Liver (tissue), 9 donors: Measurements from ENCODE around the gene HOXB4. TPM values are rescaled to one million over a fixed set of nuclear protein-coding genes. Genes with fewer than 3 reads are reported as not detected.

Experiments used
- DNase-seq: peaks from one replicate; pipeline ENCODE4 v3.0.0-alpha.2; 2017; ENCODE audit warnings: low spot score
- H3K27ac ChIP-seq, 2 donors: one replicate each; pipeline ENCODE4 v1.7.0; 2013; ENCODE audit warnings: inconsistent platforms in 2 of 2, low read length in 2 of 2, control low read depth in 1 of 2, low read depth in 1 of 2, mild to moderate bottlenecking in 1 of 2
- H3K27me3 ChIP-seq, 4 donors: one replicate each; pipeline versions ENCODE4 v1.6.1 to v1.7.0; 2013; ENCODE audit warnings: low read length in 3 of 4, inconsistent platforms in 1 of 4, mild to moderate bottlenecking in 1 of 4, moderate library complexity in 1 of 4; ENCODE audit not compliant: control insufficient read depth in 4 of 4, insufficient read depth in 4 of 4
- H3K36me3 ChIP-seq, 4 donors: one replicate each; pipeline versions ENCODE4 v1.6.1 to v1.7.0; 2013; ENCODE audit warnings: low read length in 3 of 4, mild to moderate bottlenecking in 3 of 4, low read depth in 1 of 4, moderate library complexity in 1 of 4; ENCODE audit not compliant: control insufficient read depth in 4 of 4, insufficient read depth in 3 of 4
- H3K4me1 ChIP-seq, 4 donors: one replicate each; pipeline versions ENCODE4 v1.6.1 to v1.7.0; 2013; ENCODE audit warnings: low read length in 3 of 4, mild to moderate bottlenecking in 3 of 4, moderate library complexity in 1 of 4; ENCODE audit not compliant: control insufficient read depth in 4 of 4, insufficient read depth in 4 of 4
- H3K4me3 ChIP-seq, 3 donors: one replicate each; pipeline versions ENCODE4 v1.6.1 to v1.7.0; 2013; ENCODE audit warnings: low read length in 3 of 3, control low read depth in 1 of 3, low read depth in 1 of 3, mild to moderate bottlenecking in 1 of 3
- H3K9ac ChIP-seq, 2 donors: one replicate each; pipeline ENCODE4 v1.7.0; 2013; ENCODE audit warnings: low read length in 2 of 2, mild to moderate bottlenecking in 2 of 2, moderate library complexity in 2 of 2, control low read depth in 1 of 2, low read depth in 1 of 2
- H3K9me3 ChIP-seq, 4 donors: one replicate each; pipeline versions ENCODE4 v1.6.1 to v1.7.0; 2013; ENCODE audit warnings: low read length in 3 of 4; ENCODE audit not compliant: control insufficient read depth in 4 of 4
- EGR1 ChIP-seq, 2 donors: IDR thresholded peaks; 2 replicates each; pipeline ENCODE4 v1.6.1; 2016 to 2018; ENCODE audit warnings: antibody characterized with exemption in 2 of 2, low read depth in 2 of 2
- FOXA1 ChIP-seq: IDR thresholded peaks from 2 replicates; pipeline ENCODE4 v1.6.1; 2016; ENCODE audit warnings: antibody characterized with exemption
- FOXA2 ChIP-seq: IDR thresholded peaks from 2 replicates; pipeline ENCODE4 v1.6.1; 2016; ENCODE audit warnings: antibody characterized with exemption
- GABPA ChIP-seq, 2 donors: IDR thresholded peaks in 1 of 2; conservative IDR thresholded peaks in 1 of 2; 2 replicates each; pipeline ENCODE4 v1.6.1; 2016; ENCODE audit warnings: antibody characterized with exemption in 2 of 2, mild to moderate bottlenecking in 1 of 2, moderate library complexity in 1 of 2
- HNF4G ChIP-seq: IDR thresholded peaks from 2 replicates; pipeline ENCODE4 v1.6.1; 2016; ENCODE audit warnings: antibody characterized with exemption
- JUND ChIP-seq, 2 donors: IDR thresholded peaks; 2 replicates each; pipeline ENCODE4 v1.6.1; 2016; ENCODE audit warnings: antibody characterized with exemption in 2 of 2
- RAD21 ChIP-seq, 2 donors: IDR thresholded peaks; 2 replicates each; pipeline ENCODE4 v1.6.1; 2016; ENCODE audit warnings: antibody characterized with exemption in 2 of 2, mild to moderate bottlenecking in 2 of 2
- RXRA ChIP-seq, 2 donors: IDR thresholded peaks; 2 replicates each; pipeline ENCODE4 v1.6.1; 2017 to 2018; ENCODE audit warnings: antibody characterized with exemption in 2 of 2, mild to moderate bottlenecking in 1 of 2
- SP1 ChIP-seq: IDR thresholded peaks from 2 replicates; pipeline ENCODE4 v1.6.1; 2018; ENCODE audit warnings: antibody characterized with exemption, mild to moderate bottlenecking
- WGBS: extraction: QIAGEN DNeasy Blood & Tissue Kit; methylation state at CpG from one replicate; pipeline ENCODE4 v1.1.7; 2013; 5-methylcytosine and 5-hydroxymethylcytosine counted together
- polyA plus RNA-seq, 2 donors: library from polyadenylated mRNA; stranded (reverse) in 1 of 2; unstranded in 1 of 2; fragments of 200-250 nt in 1 of 2; fragments of >200 nt in 1 of 2; fragmentation: Nextera tagmentation in 1 of 2; extraction: Ambion mirVana in 1 of 2; gene quantifications; one replicate each; pipeline versions ENCODE4 v1.2.1 to v1.2.3, GENCODE V29; 2013 to 2015
- total RNA-seq, 2 donors: library from RNA; depleted of rRNA; stranded (reverse); fragments of >200 nt; gene quantifications; one replicate each; pipeline ENCODE4 v1.2.3, GENCODE V29; 2014
- TF ChIP-seq, protein P1 (sequence below): IDR thresholded peaks from 2 replicates; pipeline ENCODE4 v1.6.1; 2016; ENCODE audit warnings: antibody characterized with exemption
- donor health status: healthy.
- donor health status: healthy.
- donor health status: healthy.
- donor health status: healthy.
- donor health status: healthy.

The HOXB4 gene
- total and polyA plus RNA-seq, 4 donors: 0.19 to 0.75 (median 0.50) TPM

DNA sequence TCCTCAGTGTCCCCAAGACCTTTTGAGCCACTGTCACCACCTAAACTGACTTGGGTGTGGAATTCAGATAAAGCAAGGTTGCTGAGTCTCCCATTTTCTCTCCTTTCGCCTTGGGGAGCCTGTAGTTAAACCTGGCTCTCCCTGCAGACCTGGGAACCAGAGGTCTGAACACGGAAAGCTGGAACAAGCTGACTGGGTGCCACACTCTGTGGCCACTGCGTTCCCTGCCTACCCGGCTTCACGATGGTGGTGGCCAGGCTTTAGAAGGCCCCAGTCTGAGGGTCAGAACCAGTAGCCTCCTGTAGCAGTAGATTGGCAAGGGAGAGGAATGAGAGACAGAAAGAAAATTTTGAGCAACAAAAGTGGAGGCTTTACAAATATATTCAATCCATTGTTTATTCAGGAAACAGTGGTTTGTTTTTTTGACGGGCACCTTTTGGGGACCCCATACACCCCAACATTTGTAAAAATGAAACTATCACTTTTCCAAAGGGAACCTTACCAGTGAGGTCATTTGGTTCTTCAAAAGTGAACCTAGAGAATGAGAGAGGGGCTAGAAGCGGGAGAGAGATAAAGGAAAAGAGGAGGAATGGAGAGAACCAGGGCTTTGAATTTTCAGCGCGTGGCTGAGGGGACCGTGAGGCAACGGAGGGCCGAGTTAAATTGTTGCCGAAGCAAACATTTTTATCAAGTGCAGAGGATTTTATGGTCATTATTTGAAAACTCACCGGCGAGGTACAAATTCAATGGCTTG is 38.7 kb upstream of the HOXB4 start:
- H3K4me1 ChIP-seq: peaks cover 0 to 18% (median 4%) of the 10 kb centered on the region in 4 donors
- H3K9ac ChIP-seq: no peak overlapping the region
- H3K4me3 ChIP-seq: no peak overlapping the region
- TF ChIP-seq RXRA (IDR thresholded peaks at IDR 0.05) (no peak), FOXA2 (no peak), RAD21 (IDR thresholded peaks at IDR 0.05) (no peak)
- TF ChIP-seq, protein P1, sequence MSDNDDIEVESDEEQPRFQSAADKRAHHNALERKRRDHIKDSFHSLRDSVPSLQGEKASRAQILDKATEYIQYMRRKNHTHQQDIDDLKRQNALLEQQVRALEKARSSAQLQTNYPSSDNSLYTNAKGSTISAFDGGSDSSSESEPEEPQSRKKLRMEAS: no peak
- no peak for DNase-seq
- H3K36me3 ChIP-seq: no peaks in the 10 kb centered on the region
- H3K27me3 ChIP-seq: peaks cover 11 to 42% (median 32%) of the 10 kb centered on the region in 4 donors
- H3K27ac ChIP-seq: no peak overlapping the region
- 14% methylated on average over 15 of the region's 15 CpGs for WGBS
- no peaks in the 10 kb centered on the region for H3K9me3 ChIP-seq

DNA sequence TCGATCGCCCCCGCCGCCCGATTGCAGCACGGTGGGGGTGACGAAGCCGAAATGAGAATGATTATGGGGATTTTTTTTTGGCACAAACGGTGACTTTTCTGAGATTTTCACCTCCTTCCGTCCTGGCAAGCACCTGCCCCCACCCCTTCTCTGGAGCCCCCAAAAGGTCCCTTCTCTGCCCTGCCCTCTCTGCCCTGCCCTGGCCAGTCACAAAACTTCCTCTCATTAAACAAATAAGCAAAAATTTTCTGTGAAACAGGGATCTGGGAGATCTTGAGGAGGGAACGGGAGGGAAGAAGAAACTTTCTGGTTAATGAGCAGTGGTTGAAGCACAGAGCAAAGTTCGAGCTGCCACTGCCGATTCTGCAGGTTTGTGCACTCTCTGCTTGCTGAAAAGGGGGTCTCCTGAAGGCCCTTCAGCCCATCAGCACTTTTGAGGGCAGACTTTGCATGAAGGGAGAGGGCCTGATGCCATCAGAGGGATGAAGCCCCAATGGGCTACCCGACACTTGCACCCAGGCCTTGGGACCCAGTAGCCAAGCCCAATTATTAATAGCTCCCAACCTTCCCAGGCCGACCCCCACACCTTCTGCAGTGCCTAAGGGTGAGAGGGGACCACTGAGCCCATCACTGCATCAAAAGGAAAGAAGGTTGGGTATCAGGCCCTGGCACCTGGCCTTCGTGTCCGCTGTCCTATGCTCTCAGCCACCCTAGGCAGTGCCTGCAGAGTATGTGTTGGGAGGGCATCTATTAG is 38.0 kb upstream of the HOXB4 start:
- no peak overlapping the region for H3K4me3 ChIP-seq
- peaks cover 0 to 18% (median 4%) of the 10 kb centered on the region in 4 donors for H3K4me1 ChIP-seq
- WGBS: 21% methylated on average over 17 of the region's 17 CpGs
- H3K36me3 ChIP-seq: no peaks in the 10 kb centered on the region
- H3K9me3 ChIP-seq: no peaks in the 10 kb centered on the region
- no peak overlapping the region for H3K27ac ChIP-seq
- TF ChIP-seq GABPA (IDR thresholded peaks at IDR 0.05 in 1 of 2, conservative IDR thresholded peaks at IDR 0.05 in 1 of 2): no peak
- no peak for TF ChIP-seq EGR1 (IDR thresholded peaks at IDR 0.05; ENCODE audit: low read depth in 2 of 2)
- TF ChIP-seq JUND (IDR thresholded peaks at IDR 0.05): no peak
- TF ChIP-seq SP1: no peak
- DNase-seq: no peak
- H3K27me3 ChIP-seq: peaks cover 11 to 38% (median 30%) of the 10 kb centered on the region in 4 donors
- H3K9ac ChIP-seq: no peak overlapping the region

DNA sequence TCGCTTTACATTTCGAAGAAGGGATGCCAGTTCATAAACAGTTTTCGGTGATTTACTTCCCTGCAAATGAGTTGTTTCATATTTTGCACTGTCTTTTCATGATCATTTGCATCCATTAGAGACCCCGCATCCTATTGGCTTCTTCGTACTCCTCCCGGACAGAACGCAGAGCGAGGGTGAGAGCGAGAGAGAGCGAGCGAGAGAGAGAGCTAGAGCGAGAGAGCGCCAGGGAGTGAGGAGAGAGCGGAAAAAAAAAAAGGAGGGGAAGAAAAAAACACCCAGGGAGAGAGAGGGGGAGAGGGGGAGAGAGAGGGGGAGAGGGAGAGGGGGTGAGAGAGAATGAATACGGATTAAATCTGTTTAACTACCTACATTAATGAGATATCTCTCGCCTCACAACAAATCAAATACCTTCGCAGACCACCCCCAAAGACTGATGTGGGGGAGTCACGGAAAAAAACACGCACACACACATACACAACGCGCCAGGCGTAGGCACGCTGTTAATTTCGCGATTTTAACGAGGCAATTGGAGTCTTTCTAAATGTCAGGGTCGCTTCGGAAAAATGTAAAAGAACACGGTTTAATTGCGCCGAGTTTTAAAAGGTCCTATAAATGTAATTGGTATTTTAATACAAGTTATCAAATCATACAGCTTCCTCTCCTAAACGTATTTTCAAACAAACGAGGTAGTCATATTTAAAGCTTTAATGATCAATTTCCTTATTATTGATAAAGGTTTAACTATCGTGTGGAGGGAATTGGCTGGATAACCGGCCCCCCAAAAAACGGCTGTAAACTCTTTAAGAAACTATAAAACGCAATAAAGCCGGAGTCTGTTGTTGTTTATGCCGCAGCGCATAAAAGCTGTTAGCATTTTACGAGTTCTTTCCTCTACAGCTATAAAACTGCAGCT is 37.2 kb upstream of the HOXB4 start, which contains the start of gene HOXB8:
TSS of gene HOXB8 (minus strand) at position 246 of the 916 bp plus-strand sequence. CDS start 588 bp downstream, outside the sequence.
- Histone ChIP-seq H3K36me3 (no peaks in the 10 kb centered on the region), H3K9me3 (no peaks in the 10 kb centered on the region), H3K9ac (no peak within 1 kb of the TSS), H3K4me3 (peak within 1 kb of the TSS in 1 of 3 donors; percentile 13), H3K27ac (no peak within 1 kb of the TSS), H3K27me3 (peaks cover 11 to 34% (median 26%) of the 10 kb centered on the region in 4 donors), H3K4me1 (peaks cover 0 to 24% (median 7%) of the 10 kb centered on the region in 4 donors)
- 10% methylated on average over 41 of the region's 41 CpGs for WGBS
- TF ChIP-seq FOXA1: no peak
- TF ChIP-seq RXRA (IDR thresholded peaks at IDR 0.05): no peak
- no peak for TF ChIP-seq FOXA2
- no peak for TF ChIP-seq HNF4G
- no peak for TF ChIP-seq SP1
- no peak for DNase-seq
